ENCODE measurements around the gene SMARCA4. TPM values are rescaled to one million over a fixed set of nuclear protein-coding genes. Genes with fewer than 3 reads are reported as not detected.
A peak's percentile ranks its signal among the peaks of the same experiment; 100 is the strongest.

Gene SMARCA4
- total RNA-seq, 1 experiment from 2014 or later = 36.2 TPM

DNA sequence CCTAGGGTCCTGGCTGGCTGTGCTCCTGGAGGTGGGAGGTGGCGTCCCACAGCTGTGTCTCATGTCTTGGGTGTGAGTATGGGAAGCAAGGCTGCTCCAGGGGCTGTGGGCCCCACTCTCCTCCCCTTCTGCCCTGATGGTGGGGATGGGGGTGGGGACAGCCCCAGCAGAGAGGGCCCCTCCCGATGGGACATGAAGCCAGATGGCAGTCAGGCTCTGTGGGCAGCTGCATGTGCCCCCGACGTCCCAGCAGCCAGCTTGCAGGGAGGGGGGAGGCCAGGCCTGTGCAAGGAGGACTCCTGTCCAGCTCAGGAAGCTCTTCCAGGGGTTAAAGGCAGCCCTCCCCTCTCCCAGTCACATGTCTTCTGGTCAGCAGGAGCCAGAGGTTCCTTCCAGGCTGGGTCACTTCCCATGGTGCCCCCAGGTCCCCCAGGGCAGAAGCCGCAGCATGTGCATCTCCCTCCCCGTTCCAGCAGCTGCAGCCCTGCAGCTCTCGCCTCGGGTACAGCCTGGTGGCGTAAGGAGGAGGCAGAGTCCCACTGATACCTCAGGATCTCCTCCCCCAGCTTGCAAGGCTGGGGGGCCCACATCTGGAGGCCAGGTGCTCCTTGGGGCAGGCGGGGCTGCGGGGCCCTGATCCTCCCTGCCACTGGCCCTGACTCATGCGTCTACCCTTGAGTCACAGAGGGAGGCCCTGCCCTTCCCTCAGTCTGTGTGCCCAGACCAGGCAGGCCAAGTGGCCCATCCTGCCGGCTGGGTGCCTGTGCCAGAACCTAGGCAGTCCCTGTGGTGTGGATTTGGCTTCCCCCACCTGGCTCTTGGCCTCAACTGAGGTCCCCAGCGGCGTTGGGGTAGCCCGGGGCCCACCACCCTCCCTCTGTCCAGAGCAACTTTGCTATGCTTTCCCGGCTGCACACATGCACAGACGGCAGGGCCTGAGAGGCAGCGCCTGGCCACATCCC, 45.4 kb upstream of the SMARCA4 start:
- TF ChIP-seq POLR2AphosphoS5 (IDR thresholded peaks at IDR 0.05; ENCODE audit: low read depth, low read length) = no peak
- no peak for TF ChIP-seq SIN3A (IDR thresholded peaks at IDR 0.05; ENCODE audit: borderline replicate concordance, insufficient read depth, low read depth, low read length)
- TF ChIP-seq, protein P1, sequence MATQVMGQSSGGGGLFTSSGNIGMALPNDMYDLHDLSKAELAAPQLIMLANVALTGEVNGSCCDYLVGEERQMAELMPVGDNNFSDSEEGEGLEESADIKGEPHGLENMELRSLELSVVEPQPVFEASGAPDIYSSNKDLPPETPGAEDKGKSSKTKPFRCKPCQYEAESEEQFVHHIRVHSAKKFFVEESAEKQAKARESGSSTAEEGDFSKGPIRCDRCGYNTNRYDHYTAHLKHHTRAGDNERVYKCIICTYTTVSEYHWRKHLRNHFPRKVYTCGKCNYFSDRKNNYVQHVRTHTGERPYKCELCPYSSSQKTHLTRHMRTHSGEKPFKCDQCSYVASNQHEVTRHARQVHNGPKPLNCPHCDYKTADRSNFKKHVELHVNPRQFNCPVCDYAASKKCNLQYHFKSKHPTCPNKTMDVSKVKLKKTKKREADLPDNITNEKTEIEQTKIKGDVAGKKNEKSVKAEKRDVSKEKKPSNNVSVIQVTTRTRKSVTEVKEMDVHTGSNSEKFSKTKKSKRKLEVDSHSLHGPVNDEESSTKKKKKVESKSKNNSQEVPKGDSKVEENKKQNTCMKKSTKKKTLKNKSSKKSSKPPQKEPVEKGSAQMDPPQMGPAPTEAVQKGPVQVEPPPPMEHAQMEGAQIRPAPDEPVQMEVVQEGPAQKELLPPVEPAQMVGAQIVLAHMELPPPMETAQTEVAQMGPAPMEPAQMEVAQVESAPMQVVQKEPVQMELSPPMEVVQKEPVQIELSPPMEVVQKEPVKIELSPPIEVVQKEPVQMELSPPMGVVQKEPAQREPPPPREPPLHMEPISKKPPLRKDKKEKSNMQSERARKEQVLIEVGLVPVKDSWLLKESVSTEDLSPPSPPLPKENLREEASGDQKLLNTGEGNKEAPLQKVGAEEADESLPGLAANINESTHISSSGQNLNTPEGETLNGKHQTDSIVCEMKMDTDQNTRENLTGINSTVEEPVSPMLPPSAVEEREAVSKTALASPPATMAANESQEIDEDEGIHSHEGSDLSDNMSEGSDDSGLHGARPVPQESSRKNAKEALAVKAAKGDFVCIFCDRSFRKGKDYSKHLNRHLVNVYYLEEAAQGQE (IDR thresholded peaks at IDR 0.05; ENCODE audit: insufficient read depth in 1 of 2, low read depth in 2 of 2, low read length in 1 of 2) = no peak
- TF ChIP-seq, protein P2, sequence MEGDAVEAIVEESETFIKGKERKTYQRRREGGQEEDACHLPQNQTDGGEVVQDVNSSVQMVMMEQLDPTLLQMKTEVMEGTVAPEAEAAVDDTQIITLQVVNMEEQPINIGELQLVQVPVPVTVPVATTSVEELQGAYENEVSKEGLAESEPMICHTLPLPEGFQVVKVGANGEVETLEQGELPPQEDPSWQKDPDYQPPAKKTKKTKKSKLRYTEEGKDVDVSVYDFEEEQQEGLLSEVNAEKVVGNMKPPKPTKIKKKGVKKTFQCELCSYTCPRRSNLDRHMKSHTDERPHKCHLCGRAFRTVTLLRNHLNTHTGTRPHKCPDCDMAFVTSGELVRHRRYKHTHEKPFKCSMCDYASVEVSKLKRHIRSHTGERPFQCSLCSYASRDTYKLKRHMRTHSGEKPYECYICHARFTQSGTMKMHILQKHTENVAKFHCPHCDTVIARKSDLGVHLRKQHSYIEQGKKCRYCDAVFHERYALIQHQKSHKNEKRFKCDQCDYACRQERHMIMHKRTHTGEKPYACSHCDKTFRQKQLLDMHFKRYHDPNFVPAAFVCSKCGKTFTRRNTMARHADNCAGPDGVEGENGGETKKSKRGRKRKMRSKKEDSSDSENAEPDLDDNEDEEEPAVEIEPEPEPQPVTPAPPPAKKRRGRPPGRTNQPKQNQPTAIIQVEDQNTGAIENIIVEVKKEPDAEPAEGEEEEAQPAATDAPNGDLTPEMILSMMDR (IDR thresholded peaks at IDR 0.05) = no peak
- no peak for TF ChIP-seq TCF7L2 (IDR thresholded peaks at IDR 0.05; ENCODE audit: low read depth, low read length)
- Histone ChIP-seq H3K27me3 (ENCODE audit: control insufficient read depth, insufficient read depth, low read length) (no peaks in the 10 kb centered on the region), H3K36me3 (ENCODE audit: control insufficient read depth, insufficient read depth, low read length) (no peaks in the 10 kb centered on the region; the same call in 1 of the 2 replicates), H3K27ac (ENCODE audit: low read length) (no peak overlapping the region), H3K4me1 (ENCODE audit: control insufficient read depth, insufficient read depth, low read length) (no peaks in the 10 kb centered on the region; the same call in 1 of the 2 replicates), H3K4me3 (ENCODE audit: low read depth in 2 of 2, low read length in 2 of 2) (no peak overlapping the region), H3K9me3 (ENCODE audit: control insufficient read depth, insufficient read depth, low read depth, low read length) (no peaks in the 10 kb centered on the region)
- CTCF ChIA-PET = no interaction called here
- BruUV-seq (replicated peaks) = no TSS peak
- intact Hi-C loops (cut with micrococcal nuclease; ENCODE audit: unreplicated experiment) (no loop called here), in situ Hi-C loops (cut with HindIII; ENCODE audit: low pct_unique_long_range_greater_than_20kb, low sequenced_read_pairs) (no loop called here)
- ATAC-seq (peak; percentile 75), DNase-seq (ENCODE audit: low read depth, low spot score) (no peak)
- POLR2A ChIA-PET = no interaction called here

DNA sequence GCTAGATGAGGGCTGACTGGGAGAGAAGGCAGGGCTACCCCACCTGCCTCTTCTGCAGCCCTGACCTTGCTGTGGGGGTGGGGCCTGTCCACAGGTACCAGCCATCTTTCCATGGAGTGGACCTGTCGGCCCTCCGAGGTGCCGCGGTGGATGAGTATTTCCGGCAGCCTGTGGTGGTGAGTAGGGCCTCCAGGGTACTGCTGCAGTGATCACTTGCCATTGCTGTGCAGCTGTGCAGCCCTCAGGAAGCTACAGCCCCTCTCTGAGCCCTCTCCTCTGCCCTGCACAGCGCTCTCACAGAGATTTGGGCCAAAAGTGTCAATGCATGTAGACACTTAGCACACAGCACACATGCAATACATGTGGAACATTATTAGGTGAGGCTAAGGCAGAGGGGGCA, 44.2 kb upstream of the SMARCA4 start:
- H3K4me3 ChIP-seq (ENCODE audit: low read depth in 2 of 2, low read length in 2 of 2) = no peak overlapping the region
- POLR2A ChIA-PET = no interaction called here
- CTCF ChIA-PET = no interaction called here
- no peak overlapping the region for H3K27ac ChIP-seq (ENCODE audit: low read length)
- in situ Hi-C loops (cut with HindIII; ENCODE audit: low pct_unique_long_range_greater_than_20kb, low sequenced_read_pairs) (no loop called here), intact Hi-C loops (cut with micrococcal nuclease; ENCODE audit: unreplicated experiment) (no loop called here)
- TF ChIP-seq TCF7L2 (IDR thresholded peaks at IDR 0.05; ENCODE audit: low read depth, low read length) = no peak
- TF ChIP-seq, protein P1 (IDR thresholded peaks at IDR 0.05; ENCODE audit: insufficient read depth in 1 of 2, low read depth in 2 of 2, low read length in 1 of 2) = no peak
- no peaks in the 10 kb centered on the region for H3K9me3 ChIP-seq (ENCODE audit: control insufficient read depth, insufficient read depth, low read depth, low read length)
- no peak for DNase-seq (ENCODE audit: low read depth, low spot score)
- H3K4me1 ChIP-seq (ENCODE audit: control insufficient read depth, insufficient read depth, low read length) = no peaks in the 10 kb centered on the region; the same call in 1 of the 2 replicates
- ATAC-seq = no peak
- no peaks in the 10 kb centered on the region; the same call in 1 of the 2 replicates for H3K36me3 ChIP-seq (ENCODE audit: control insufficient read depth, insufficient read depth, low read length)
- no TSS peak for BruUV-seq (replicated peaks)
- no peaks in the 10 kb centered on the region for H3K27me3 ChIP-seq (ENCODE audit: control insufficient read depth, insufficient read depth, low read length)

Measured in Panc1 (cell line).